HG02759 (cell line): ENCODE data around the gene NRBF2.
"Not testable (repeated sequence)": the region's sequence is repeated elsewhere in the genome, so short reads cannot be mapped to it uniquely, and the experiment has no call there.

ENCODE experiments used
- ATAC-seq: cut with Tn5 transposase; IDR thresholded peaks from one replicate; pipeline ENCODE4 v1.9.1; 2021; ENCODE audit warnings: mild to moderate bottlenecking, moderate library complexity; ENCODE audit not compliant: unreplicated experiment

Gene NRBF2

DNA sequence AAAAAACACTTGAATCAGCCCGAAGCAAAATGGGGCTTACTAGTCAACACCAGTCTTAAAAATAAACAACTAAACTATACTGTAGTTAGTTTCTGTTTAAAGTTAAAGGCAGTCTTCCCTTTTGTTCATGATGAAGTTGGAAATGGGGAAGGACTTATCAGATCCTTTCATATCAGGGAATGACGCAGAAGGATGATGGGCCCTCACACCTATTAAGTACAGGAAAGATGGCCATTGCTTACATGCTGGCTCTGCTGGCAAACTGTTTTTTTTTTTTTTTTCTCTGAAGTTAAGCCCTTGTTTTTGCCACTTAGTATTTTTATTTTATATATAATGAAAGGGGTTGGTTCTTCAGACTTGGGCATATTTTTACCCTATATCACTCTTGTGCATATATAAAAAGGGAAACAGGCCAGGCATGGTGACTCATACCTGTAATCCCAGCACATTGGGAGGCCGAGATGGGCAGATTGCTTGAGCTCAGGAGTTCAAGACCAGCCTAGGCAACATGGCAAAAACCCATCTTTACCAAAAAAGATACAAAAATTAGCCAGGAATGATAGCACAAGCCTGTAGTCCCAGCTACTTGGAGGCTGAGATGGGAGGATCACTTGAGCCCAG lies 16.6 kb upstream of the NRBF2 start:
- no peak for ATAC-seq

DNA sequence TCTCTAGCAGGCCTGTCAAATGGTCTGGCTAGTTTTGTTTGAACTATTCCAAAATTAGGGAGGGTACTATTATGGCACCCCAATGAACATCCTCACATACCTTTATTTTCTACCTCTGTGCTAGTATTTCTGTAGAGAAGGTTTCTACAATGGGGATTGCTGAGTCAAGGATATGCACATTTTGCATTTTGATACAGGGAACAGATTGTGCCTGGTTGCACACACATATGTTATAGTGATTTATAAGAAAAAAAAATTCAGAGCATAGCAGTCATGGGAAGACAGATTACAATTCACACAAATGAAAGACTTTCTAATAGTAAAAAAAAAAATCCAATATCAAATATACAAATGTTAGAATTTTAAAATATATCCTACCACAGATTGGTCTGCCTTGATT lies 14.1 kb upstream of the NRBF2 start:
- ATAC-seq: no peak

DNA sequence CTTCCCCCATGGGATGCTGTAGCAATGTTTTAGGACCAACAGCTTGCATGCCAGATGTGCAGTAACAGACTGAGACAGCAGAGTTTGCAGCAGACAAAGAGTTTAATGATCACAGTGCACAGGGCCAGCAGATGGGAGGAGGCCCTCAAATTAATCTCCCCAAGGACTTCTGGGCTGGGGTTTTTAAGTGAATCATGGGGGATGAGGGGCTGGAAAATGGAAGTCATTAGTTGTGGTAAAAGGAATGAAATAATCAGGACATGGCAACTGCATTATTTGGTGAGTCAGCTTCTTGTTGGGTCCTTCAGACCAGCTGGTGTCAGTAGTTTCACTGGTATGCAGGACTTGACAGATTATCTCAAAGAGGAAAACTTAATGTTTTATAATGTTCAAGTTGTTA lies 12.6 kb upstream of the NRBF2 start:
- ATAC-seq: no peak

DNA sequence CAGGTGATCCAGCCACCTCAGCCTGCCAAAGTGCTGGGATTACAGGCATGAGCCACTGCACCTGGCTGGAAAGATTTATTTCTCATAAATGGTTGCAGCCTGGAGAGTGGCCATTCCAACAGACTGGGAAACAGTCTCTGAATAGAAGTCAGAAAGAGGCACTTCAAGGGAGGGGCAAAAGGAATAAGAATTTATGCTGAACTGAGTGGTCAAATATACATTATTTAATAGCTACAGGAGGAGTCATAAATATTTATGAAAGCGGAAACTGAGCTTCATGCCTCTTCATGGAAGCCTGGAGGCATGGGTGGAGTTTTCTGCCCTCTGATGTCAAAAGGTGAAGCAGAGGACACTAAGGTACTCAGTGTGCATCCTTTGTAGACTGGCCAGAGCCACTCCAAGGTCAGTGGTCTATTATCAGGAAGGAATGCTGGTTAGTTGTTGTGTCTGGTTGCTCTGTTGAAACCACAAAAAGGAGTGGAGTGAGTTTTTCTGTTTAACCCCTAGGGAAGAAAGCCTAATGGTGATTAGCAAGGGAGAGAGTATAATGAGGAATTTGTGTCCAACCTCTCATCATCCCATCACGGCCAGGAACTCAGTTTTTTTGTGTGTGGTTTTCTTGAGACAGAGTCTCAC lies 9.3 kb upstream of the NRBF2 start:
- no peak for ATAC-seq

DNA sequence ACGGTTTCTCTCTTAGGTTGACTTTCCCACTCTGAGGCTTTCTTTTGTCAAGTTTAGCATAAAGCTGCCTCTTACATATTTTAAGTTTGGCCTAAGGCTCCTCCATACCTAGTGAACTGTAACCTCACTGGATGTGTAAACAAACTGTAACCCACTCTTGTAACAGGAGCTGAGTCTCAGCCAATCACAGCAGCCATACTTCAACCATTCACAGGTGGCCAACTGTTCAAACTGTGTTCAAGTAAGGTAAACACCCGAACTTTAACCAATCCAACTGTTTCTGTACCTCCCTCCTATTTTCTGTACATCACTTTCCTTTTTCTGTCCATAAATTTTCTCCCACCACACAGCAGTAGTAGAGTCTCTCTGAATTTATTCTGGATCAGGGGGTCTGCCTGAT lies 7.7 kb upstream of the NRBF2 start:
- no peak for ATAC-seq

DNA sequence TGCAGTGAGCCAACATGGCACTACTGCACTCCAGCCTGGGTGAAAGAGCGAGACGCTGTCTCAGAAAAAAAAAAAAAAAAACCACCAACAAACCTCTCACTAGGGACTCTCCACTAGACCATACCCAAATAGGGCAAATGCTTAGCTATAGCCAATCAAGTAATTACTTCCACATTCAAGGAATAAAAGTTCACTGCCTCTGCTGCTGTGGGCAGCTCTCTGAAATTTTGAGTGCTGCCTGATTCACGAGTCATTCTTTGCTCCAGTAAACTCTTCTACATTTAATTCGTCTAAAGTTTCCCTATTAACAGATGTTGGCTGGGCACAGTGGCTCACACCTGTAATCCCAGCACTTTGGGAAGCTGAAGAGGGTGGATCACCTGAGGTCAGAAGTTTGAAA lies 4.7 kb upstream of the NRBF2 start:
- no peak for ATAC-seq

DNA sequence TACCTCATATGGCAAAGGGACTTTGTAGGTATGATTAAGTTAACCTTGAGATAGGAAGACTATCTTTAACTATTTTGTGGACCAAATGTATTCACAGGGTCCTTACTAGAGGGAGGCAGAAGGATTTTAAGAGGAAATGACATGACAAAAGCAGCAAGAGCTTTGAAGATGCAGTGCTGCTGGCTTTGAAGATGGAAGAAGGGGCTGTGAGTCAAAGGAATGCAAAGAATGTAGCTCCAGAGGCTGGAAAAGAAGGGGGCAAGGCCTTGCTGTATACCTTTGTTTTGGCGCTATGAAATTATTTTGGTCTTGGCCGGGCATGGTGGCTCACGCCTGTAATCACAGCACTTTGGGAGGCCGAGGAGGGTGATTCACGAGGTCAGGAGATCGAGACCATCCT lies 3.2 kb upstream of the NRBF2 start:
- ATAC-seq: no peak

DNA sequence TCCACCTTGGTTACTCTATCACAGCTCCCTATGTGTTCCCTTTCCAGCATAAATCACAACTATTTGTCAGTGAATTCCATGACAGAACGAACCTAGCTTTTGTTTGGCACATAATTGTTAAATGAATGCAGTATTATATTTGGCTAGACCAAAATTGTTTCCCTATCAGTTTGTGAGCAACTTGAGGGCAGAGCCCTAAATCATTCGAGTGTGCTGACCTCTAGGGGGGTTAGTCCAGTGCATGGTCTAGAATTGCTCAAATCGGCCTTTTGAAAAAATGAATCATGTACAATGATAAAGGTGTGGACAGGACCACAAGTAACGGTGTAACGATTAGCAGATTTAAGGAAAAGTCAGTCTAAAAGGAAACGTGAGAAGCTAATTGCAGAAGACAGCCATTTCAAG lies 475 bp upstream of the NRBF2 start:
- no peak for ATAC-seq

DNA sequence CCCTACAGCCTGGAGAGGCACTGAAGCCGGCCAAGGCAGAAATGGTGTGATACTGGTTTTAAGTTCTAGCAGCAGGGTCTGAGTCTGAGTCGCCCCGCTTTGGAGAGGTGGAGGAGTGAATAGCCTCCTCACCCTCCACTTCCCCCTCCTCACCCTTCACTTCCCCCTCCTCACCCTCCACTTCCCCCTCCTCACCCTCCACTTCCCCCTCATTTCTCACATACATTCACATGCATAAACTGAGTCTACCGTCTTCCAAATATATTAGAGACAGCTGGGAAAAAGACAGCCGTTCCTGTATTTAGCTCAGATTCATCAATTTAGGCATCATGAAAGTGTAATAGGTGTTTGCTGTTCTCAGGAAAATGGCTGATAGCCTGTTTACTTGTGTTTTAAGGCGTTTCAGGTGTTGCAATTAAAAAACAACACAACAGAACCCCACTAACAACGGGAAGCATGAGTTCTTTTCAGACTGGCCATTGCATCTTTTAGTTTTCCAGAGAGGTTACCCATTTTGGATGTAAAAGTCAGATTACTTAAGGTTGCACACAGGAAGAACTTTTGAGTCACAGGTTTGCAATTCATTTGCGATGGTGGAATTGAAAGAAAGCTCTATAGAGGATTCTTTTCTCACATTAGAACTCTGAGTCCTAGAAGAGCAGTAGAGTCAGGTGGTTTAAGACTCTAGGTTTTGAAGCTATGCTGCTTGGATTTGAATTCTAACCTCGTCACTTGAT lies 861 bp downstream of the NRBF2 start:
- ATAC-seq: no peak

DNA sequence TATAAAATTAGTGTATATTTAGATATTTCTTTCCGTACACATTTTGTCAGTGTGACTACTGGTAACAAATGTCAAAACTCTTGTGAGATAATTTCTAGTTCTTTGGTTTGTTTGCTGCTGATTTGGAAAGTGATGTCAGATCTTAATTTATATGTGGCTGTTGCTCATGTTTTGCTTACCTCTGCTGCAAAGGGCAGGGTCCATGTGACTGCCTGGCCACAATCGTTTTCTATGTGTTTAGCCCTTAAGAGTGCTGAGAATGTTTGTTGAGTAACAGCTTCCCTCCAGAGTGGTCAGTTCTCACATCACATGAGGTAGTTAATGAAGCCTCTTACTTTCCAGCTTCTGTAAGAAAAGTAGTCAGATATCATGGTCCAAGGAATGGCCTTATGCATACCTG lies 4.2 kb downstream of the NRBF2 start:
- ATAC-seq: no peak

DNA sequence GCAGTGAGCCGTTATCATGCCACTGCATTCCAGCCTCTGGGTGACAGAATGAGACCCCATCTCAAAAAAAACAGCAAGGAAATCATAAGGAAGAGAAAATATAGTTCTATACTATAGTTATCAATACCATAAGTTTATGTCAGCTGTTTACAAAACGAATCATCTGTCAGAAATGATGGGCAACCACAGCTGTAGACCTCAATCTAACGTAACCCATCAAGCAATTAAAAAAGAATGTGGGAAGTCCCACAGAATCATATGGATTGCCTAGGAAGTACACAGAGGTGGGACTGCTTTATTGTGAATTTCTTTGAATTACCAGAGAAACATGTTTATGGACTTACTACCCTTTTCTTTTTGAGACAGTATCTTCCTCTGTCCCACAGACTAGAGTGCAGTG lies 6.9 kb downstream of the NRBF2 start:
- no peak for ATAC-seq

DNA sequence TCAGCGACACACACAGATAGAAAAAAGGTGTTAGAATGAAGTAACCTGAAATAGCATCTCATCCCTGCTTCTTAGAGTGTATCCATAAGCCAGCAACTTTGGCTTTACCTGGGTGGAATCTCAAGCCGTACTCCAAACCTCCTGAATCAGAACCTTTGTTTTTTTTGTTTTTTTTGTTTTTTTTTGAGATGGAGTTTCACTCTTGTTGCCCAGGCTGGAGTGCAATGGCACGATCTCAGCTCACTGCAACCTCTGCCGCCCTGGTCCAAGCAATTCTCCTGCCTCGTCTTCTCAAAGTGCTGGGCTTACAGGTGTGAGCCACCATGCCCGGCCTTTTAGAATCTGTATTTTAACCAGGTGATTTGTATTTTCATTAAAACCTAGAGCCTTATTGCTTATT lies 9.0 kb downstream of the NRBF2 start:
- no peak for ATAC-seq

DNA sequence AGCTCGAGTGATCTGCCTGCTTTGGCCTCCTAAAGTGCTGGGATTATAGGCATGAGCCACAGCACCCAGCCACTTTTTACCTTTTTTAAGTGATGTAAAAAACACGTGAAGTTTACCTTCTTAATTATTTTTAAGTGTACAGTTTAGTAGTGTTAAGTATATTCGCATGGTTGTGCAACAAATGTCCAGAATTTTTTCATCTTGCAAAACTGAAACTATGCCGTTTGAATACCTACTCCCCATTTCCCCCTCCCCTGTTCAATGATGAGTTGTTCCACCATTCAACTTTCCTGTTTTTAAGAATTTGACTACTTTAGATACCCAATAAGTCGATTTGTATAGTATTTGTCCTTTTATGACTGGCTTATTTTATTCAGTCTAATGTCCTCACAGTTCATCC lies 10.9 kb downstream of the NRBF2 start:
- ATAC-seq: no peak

DNA sequence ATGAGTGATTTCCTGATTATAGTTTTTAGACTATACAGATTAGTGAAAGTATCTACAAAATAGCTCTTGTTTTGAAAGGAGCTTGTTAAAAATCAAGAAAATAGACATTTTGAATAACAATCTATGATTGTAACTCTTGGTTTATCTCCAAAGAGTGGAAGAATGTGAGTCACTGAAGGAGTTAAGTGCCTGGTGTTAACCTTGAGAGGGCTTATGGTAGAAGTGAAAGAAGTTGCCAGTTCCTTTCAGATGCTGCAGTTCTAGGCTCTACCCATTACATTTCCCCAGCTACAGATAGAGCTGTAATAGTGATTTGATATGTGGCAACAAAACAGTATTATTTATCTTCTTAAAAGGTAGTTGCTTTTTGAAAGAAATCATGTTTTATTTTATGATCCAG lies 12.7 kb downstream of the NRBF2 start:
- ATAC-seq: no peak

DNA sequence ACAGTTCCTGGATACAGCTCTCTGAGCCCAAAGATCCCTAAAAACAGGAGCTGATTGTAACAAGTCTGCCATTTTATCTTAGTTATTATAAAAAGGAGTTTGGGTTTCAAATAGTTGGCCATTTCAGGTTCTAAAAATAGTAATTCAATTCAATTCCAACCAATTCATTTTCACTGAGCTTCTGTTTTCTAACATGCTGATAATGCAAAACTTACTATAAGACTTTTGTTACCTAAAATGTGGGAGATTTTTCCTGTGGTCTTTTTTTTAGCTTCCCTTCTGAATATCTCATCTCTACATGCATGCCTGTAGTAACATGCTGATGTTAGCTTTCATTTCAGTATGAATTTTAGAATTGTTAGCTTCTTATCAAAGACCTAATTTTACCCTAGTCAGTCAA lies 13.4 kb downstream of the NRBF2 start:
- no peak for ATAC-seq

DNA sequence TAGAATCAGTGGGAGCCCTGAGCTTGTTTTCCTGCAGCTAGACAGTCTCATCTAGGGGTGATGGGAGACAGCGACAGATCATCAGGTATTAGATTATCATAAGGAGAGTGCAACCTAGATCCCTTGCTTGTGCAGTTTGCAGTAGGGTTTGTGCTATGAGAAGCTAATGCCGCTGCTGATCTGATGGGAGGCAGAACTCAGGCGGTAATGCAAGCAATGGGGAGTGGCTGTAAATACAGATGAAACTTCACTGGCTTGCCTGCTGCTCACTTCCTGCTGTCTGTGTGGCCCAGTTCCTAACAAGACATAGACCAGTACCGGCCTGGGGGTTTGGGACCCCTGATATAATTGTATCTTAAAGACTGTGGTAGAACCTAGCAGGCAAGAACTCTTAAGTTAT lies 17.6 kb downstream of the NRBF2 start:
- no peak for ATAC-seq

DNA sequence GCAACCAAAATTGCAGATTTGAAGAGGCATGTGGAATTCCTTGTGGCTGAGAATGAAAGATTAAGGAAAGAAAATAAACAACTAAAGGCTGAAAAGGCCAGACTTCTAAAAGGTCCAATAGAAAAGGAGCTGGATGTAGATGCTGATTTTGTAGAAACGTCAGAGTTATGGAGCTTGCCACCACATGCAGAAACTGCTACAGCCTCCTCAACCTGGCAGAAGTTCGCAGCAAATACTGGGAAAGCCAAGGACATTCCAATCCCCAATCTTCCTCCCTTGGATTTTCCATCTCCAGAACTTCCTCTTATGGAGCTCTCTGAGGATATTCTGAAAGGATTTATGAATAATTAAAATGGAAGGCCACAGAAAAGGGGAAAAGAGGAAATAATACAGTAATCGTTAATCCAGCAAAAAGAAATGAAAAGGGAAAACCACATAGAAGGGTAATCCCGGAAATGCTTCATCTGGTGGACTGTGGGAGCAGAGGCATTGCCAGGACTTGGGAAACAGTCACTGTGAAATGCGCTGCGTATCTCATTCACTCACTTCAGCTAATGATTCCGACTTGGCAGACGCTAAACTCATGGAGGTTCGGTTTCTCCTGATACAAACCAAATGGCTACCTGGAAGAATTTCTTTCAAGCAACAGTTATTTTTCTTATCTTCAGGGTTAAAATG lies 20.9 kb downstream of the NRBF2 start:
- ATAC-seq: not testable (repeated sequence)

DNA sequence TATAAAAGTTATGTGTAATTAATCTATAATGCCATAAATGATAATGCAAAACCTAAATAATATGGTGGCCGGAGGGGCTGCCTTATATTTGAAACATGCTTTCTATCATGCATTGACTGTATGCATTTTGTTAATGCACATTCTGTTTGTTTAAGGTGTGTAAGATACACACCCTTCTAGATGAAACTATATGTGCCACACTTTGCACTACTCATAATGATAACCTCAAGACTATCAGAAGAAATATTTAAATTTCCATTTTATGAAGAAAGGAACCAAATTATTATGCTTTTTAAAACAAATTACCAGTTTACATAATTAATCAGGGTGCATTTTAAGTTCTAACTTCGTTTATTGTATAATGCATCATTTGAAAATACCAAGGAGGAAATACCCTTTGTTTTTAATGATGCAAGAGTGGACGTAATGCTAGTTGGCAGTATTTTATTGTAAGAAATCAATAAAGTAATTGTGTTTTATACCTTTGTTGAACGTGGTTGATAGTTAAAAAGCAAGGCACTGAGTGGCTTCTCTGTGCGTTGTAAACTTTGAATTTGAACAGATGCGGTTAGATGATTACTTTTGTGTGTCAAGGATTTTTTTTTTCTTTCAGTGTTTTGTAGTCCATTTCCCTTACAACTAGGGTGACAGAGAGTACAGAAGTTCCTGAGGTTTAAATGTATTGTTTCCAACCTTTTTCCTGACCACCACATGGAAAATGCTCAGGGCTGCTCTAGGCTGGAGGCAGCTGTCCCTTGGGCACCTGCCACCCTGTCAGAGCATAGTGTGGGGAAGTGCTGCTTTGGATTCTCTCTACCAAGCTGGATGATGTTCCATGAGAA lies 21.6 kb downstream of the NRBF2 start:
- ATAC-seq: no peak

DNA sequence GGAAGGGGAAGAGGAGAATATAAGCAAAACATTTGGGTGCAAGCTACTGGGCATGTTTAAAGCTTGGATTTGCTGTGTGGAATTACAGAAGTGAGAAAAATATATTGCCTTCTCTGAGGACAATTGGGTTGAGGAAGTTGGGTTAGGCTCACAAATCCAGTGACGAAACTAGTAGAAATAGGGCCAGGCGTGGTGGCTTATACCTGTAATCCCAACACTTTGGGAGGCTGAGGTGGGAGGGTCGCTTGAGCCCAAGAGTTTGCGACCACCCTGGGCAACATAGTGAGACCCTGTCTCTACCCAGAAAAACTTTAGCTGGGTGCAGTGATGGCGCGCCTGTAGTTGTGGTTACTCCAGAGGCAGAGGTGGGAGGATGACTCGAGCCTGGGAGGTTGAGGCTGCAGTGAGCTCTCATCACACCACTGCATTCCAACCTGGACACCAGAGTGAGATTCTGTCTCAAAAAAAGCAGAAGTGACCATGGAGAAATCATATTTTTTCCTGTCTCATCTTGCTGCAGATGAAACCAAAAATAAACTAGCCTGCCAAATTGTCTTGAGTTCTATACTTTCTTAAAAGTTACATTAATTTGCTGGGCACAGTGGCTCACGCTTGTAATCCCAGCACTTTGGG lies 22.4 kb downstream of the NRBF2 start:
- no peak for ATAC-seq

DNA sequence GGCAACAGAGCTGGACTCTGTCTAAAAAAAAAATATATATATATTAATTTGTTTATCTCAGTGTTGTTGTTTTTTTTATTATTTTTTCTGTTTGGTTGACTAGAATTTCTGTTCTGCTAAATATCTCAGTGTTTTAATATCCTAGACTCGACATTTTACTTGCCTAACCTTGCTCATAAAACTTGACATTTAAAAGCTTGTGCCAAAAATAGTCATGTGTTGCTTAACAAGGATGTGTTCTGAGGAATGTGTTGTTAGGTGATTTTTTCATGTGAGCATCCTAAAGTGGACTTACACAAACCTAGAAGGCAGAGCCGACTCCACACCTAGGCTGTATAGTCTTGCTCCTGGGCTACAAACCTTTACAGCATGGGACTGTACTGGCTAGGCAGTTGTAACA lies 23.1 kb downstream of the NRBF2 start:
- ATAC-seq: no peak
